ENCODE measurements around the gene TBCK. TPM values are rescaled to one million over a fixed set of nuclear protein-coding genes. Genes with fewer than 3 reads are reported as not detected.
"Not testable (repeated sequence)": the region's sequence is repeated elsewhere in the genome, so short reads cannot be mapped to it uniquely, and the experiment has no call there.

The TBCK gene
- total RNA-seq, 1 experiment from 2014 or later, result 18.1 TPM

DNA sequence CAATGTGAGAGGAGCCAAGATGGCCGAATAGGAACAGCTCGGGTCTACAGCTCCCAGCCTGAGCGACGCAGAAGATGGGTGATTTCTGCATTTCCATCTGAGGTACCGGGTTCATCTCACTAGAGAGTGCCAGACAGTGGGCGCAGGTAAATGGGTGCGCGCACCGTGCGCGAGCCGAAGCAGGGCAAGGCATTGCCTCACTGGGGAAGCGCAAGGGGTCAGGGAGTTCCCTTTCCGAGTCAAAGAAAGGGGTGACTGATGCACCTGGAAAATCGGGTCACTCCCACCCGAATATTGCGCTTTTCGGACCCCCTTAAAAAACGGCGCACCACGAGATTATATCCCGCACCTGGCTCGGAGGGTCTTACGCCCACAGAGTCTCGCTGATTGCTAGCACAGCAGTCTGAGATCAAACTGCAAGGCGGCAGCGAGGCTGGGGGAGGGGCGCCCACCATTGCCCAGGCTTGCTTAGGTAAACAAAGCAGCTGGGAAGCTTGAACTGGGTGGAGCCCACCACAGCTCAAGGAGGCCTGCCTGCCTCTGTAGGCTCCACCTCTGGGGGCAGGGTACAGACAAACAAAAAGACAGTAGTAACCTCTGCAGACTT is 196.0 kb downstream of the TBCK start:
- not testable (repeated sequence) for DNase-seq (ENCODE audit: low spot score)

DNA sequence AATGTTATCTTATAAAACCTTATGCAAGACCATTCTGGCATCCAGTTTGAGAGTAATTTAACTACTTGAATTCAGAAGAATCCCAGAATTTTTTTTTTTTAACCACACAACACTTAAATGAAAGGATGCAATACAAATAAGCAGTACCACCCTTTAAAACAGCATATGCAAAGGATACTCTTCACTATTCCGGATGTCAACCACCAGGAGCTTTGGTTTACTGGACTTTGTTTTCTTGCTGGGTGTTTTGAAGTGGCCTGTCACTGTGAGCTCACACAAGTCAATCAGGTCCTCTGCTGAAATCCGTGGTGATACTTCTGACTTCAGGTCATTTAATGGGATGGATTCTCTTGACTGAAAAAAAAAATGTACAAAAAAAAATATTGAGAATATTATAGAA is 200.0 kb downstream of the TBCK start:
- no peak for DNase-seq (ENCODE audit: low spot score)

DNA sequence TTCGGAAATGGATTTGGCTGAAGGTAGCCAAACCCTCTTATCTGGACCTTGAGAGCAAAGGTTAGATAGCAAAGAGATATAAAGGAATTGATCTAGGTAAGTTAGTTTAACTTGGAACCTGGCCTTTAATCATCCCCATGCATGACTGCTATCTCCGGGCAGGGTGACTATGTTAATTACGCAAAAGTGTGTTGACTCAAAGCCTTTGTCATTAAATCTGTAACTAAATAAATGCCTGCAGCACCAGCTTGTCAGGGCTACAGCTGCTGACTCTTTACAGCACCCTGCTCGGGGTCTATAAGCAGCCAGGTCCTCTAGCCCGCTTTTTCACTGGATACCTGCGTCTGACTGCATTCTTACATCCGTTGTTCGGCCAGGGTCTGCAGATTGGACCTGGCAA is 201.7 kb downstream of the TBCK start:
- no peak for DNase-seq (ENCODE audit: low spot score)

GRCh38 chr4:106111778-106112469 is 204.1 kb downstream of the TBCK start:
- DNase-seq (ENCODE audit: low spot score), result not testable (repeated sequence)

DNA sequence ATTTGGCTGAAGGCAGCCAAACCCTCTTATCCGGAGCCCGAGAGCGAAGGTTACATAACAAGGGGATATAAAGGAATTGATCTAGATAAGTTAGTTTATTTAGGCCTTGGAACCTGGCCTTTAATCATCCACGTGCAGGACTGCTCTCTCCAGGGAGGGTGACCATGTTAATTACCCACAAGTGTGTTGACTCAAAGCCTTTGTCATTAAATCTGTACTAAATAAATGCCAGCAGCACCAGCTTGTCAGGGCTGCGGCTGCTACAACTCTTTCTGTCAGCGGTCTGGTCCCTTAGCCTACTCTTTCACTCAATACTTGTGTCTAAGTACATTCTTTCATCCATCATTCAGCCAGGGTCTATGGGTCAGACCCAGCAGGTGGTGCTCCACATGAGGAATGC is 206.1 kb downstream of the TBCK start:
- no peak for DNase-seq (ENCODE audit: low spot score)

DNA sequence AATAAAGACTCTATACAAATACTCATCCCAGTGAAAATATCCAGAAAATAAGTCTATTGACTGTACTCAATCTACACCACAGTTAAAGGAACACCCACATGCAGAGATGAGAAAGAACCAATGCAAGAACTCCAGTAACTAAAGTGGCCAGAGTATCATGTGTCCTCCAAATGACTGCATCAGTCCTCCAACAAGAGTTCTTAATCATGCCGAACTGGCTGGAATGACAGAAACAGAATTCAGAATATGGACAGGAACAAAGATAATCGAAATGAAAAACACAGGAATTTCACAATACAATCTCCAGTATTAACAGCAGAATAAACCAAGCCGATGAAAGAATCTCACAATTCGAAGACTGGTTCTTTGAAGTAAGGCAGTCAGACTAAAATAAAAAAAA is 210.3 kb downstream of the TBCK start:
- DNase-seq (ENCODE audit: low spot score), result no peak

- DNase-seq (ENCODE audit: low spot score), result no peak
These were observed 211.7 kb downstream of the TBCK start for GRCh38 chr4:106104276-106104675.

- DNase-seq (ENCODE audit: low spot score), result no peak
These were observed 219.6 kb downstream of the TBCK start for GRCh38 chr4:106096454-106096853.

DNA sequence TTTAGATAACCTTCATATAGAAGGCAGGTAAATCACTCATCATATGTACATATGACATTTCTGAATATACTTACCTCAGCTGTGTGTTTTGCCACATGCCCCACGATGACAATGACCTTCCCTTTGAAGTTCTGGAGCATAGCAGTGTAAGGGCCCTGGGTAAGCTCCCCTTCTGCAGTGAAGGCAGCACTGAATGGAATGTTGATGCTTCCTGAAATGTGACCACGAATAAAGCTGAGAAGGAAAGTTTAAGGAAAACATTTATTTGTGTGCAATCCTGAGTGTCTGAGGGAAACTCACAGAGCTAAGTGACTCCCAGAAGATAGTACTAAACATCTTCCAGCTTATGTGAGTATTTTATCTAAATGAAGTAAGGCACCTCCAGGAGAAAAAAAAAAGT is 220.6 kb downstream of the TBCK start:
- DNase-seq (ENCODE audit: low spot score), result no peak

GRCh38 chr4:106092361-106093040 is 223.5 kb downstream of the TBCK start:
- no peak for DNase-seq (ENCODE audit: low spot score)

DNA sequence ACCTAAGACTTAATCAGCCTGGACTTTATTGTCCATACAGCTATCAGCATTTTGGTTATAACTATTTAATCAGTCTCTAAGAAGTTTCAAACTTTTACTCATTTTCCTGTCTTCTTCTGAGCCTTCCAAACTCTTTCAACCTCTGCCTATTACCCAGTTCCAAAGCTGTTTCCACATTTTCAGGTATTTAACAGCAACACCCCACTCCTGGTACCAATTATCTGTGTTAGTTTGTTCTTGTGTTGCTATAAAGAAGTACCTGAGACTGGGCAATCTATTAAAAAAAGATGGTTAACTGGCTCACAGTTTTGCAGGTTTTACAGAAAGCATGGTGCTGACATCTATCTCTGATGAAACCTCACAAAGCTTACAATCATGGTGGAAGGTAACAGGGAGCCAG is 225.2 kb downstream of the TBCK start:
- DNase-seq (ENCODE audit: low spot score), result no peak

GRCh38 chr4:106083065-106083464 is 232.9 kb downstream of the TBCK start:
- DNase-seq (ENCODE audit: low spot score), result no peak

GRCh38 chr4:106080376-106080775 is 235.6 kb downstream of the TBCK start:
- DNase-seq (ENCODE audit: low spot score), result no peak

DNA sequence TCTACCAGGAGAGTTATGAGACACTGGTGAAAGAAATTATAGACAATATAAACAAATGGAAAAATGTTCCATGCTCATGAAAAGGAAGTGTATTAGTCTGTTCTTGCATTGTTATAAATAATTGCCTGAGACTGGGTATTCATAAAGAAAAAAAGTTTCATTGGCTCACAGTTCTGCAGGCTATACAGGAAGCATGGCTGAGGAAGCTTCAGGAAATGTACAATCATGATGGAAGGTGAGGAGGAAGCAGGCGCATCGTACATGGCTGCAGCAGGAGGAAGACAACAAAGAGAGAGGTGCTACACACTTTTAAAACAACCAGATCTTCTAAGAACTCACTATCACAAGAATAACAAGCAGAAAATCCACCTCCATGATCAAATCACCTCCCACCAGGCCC is 236.4 kb downstream of the TBCK start:
- DNase-seq (ENCODE audit: low spot score), result no peak

GRCh38 chr4:106065018-106065417 is 251.0 kb downstream of the TBCK start:
- DNase-seq (ENCODE audit: low spot score), result no peak

DNA sequence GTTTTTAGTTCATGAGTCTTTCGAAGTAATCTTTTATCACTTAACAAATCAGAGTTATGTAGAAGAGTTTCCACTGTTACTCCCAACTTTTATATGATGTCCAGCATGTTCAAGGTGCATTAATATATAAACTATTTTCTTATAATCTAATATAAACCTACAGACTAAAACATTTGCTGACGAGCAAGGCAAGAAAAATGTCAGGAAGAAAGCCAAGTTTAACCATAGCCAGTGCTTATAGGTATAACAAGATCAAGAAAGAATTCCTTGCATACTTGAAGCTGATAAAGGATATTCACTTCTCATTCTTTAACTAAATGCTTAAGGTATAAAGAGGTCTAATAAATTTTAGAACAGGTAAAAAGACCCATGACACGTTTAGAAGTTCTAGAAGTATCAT is 253.0 kb downstream of the TBCK start:
- DNase-seq (ENCODE audit: low spot score), result peak; percentile 29

DNA sequence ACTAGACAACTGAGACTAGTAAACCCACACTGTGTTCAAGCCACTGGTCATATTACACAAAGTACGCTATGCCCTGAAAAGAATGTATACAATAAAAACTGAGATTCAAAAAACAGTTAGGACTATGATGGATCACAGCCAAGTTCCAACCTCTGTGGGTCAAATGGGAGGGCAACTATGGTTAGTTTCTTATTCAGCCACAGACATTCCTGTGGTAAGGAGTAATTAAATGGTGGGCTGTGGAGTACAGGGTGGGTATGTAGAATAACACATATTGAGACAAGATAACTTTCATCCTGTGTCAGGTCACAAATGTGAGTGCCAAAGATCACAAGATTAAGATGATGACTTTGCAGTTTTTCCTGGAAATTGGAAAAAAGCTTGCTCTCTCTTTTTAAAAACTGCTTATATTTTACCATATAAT is 253.5 kb downstream of the TBCK start:
- peak; percentile 62 for DNase-seq (ENCODE audit: low spot score)

GRCh38 chr4:106058921-106059320 is 257.1 kb downstream of the TBCK start:
- peak; percentile 31 for DNase-seq (ENCODE audit: low spot score)

- DNase-seq (ENCODE audit: low spot score), result no peak
These were observed 259.1 kb downstream of the TBCK start for GRCh38 chr4:106056914-106057313.

- DNase-seq (ENCODE audit: low spot score), result no peak
These were observed 264.5 kb downstream of the TBCK start for GRCh38 chr4:106051514-106051913.

DNA sequence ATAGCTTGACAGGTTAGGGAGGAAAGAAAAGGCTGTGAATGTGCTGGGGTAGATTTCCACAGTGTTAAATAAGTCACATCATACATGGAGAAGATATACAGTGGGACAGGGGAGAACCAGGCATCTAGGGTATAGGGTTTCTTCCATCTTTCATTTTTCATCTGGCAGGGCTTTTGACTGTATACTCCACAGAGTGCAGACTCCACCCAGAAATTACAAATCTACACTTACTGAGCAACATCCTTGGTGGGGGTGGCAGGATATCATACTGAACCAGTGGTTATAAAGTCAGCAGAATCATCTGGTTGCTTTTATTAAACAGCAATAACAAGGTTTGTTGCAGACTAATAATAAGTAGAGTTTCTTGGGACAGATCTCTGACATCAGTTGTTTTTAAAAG is 266.5 kb downstream of the TBCK start:
- no peak for DNase-seq (ENCODE audit: low spot score)

GRCh38 chr4:106048250-106048971 is 267.6 kb downstream of the TBCK start:
- no peak for DNase-seq (ENCODE audit: low spot score)

DNA sequence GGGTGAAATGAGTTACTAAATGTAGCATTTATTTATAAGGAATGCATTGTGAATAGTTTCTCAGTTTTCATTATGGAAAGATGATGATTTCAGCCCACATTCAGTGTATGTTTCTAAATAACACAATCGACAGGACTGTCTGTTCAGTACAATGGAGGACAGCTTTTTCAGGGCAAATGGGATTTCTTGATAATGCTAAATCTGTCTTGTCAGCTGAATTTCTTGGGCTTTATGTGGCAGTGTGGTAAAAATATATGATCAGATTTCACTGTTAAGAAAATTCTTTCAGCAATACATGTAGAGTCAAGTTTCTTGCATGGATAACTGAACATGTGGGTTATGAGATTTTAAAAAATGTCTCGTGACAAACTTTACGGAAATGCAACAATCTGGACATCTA is 269.9 kb downstream of the TBCK start:
- no peak for DNase-seq (ENCODE audit: low spot score)
